Fibroblast of skin of left biceps (primary cell): ENCODE measurements around the gene CCDC34.
"Not testable (repeated sequence)": the region's sequence is repeated elsewhere in the genome, so short reads cannot be mapped to it uniquely, and the experiment has no call there.

Experiments
- DNase-seq, 2 experiments: peaks; one replicate each; pipeline ENCODE4 v3.0.0-alpha.2; 2013; ENCODE audit warnings: low read depth in 2 of 2

Gene CCDC34

GRCh38 chr11:27363576-27364117 lies 632 bp upstream of the CCDC34 start:
- DNase-seq = no peak

- DNase-seq = no peak
These were observed 1.2 kb downstream of the CCDC34 start for GRCh38 chr11:27361649-27362431.

DNA sequence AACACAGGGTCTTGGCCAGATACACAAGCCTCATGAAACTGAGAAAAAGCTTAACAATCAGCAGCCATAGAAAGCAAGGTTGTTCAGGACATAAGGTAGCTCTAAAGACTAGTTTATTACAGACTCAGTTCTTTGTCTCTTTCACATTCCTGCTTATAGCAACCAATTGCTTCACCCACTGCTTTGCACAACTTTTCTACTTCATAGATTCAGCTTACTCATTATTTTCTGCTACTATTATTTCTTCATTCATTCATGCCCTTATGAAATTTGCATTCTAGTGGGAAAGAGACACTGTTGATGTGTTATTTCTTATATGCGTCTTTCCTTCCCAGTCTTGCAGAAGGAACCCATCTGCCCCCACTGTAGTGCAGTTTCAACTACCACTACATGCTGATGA lies 4.7 kb downstream of the CCDC34 start:
- no peak for DNase-seq

DNA sequence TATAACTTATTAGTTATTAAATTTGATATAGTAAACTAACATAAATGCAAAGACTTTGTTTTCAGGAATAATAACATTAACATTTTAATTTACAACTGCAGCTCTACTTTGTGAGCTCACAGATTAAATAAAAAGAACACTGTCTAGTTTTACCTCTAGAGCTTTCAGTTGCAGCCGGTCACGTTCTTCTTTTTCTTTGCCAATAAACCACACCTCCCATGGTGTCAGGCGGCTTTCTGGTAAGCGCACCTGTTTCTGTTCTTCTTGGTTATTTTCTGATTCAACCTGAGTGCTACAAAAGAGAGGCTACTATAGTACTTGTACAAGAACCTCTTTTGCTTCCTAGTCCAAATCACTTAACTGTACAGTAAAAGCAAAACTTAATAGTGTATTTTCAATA lies 5.8 kb downstream of the CCDC34 start:
- DNase-seq = no peak

DNA sequence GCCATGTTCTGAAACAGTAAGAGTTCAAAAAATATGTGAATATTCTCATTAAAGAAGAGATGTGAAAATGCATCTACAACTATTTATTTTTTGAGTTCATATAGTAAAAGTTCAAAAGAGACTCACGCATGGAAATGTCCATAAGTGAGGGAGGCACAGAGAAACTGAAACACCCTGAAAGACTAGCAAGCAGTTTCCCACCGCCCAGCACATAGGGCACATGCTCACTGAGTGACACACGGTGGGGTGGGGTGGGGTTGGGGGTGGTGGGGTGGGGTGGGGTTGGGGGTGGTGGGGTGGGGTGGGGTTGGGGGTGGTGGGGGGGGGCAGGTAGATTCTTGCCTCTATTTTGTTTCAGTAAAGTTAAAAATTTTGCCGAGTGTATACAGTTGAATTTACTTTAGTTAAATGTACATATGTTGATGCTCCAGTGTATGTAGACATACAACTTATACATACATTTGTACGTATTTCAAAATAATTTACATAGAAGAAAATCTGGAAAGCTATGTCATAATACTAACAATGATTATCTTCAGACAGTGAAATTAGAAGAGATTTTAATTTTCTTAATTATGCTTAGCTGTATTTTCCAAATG lies 6.3 kb downstream of the CCDC34 start:
- DNase-seq = no peak

DNA sequence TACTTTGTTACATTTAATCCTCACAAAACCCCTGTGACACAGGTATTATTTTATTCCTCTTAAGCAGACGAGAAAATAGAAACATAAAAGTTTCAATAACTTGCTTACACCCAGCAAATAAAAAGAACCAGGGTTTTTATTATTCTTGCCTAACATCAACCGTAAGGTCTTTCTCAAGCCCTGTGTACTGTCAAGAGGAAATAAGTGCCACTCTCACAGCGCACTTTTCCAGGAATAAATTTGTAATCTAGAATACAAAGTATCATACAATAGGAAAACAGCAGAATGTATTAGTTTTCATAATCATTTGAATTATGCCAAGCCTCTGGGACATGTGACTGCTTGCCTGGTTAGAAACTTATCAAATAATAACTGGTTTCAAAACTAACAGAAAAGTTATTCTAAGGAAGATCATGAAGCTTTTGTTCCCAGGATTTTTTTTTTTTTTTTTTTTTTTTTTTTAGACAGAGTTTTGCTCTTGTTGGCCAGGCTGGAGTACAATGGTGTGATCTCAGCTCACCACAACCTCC lies 7.4 kb downstream of the CCDC34 start:
- DNase-seq = no peak

GRCh38 chr11:27354359-27354965 lies 8.6 kb downstream of the CCDC34 start:
- no peak for DNase-seq

DNA sequence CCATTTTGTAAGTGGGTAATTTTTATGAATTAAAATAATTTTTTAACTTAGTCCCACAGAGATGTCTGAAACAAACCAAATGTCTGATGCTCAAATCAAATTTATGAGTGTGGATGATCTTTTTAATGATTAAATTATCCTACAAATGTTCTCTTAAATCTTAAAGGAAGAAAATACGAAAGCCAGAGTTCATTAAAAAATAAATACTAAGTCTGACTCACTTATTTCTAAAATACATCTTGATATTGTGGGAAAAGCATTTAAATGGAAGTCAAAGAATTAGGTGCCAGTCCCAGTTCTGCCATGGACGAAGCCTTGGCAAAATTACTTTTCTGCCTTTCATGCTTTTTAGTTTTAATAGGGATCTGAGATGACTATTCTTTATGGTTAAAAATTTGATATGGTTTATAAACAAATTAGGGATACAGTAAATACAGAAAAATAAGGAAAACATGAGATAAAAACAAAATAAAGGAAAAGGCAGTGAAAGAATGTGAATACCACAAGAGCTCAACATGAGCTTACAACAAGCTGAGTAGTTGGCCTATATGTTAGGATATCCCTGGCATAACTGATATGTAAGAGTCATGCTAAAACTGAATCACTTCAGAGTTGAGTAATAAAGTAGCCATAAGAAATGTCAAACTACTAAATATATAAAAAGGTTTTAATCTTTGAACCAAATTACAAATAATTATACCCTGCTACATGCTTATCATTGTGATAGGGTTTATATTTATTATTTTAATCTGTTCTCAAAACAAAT lies 9.2 kb downstream of the CCDC34 start:
- DNase-seq = no peak

DNA sequence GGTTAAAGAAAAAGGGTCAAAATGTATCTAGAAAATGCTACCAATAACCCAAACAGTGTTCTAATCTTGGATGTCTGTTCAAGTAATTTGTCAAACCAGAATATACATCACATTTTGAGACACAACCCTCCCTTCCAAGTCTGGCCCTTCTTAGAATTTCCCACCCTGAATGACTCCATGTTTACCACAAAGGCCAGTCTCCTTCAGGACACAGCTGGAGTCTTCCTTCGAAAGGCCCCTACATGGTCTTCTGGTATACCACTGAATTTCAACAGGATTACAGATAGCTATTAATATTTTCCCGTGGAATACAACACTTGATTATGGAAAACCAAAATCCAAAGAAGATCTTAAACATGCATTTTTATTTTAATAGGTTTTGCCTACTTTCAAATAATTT lies 10.2 kb downstream of the CCDC34 start:
- no peak for DNase-seq

DNA sequence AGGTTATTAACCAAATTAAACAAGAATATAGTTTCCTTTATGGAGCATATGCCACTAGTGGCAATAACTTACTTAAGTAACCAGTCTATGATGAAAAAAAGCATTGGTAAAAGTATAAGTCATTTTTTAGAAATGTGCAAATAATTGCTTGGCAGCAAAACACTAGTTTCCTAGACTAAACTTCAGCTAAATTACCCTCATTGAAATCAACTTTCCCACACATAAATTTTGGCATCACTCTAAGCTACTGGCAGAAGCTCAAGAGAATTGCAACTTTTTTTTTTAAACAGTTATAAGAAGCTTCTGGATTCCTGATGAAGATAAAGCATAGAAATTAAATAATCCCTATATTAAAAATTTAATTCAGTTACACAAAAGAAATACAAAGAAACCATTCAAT lies 12.5 kb downstream of the CCDC34 start:
- DNase-seq = peak; percentile 53 to 62

GRCh38 chr11:27349919-27350318 lies 13.1 kb downstream of the CCDC34 start:
- DNase-seq = no peak

GRCh38 chr11:27348340-27348873 lies 14.6 kb downstream of the CCDC34 start:
- no peak for DNase-seq

- no peak for DNase-seq
These were observed 15.4 kb downstream of the CCDC34 start for GRCh38 chr11:27347359-27348339.

GRCh38 chr11:27339941-27340340 lies 23.1 kb downstream of the CCDC34 start:
- no peak for DNase-seq

GRCh38 chr11:27334764-27335163 lies 28.3 kb downstream of the CCDC34 start:
- not testable (repeated sequence) for DNase-seq

GRCh38 chr11:27331981-27332380 lies 31.0 kb downstream of the CCDC34 start:
- DNase-seq = no peak

DNA sequence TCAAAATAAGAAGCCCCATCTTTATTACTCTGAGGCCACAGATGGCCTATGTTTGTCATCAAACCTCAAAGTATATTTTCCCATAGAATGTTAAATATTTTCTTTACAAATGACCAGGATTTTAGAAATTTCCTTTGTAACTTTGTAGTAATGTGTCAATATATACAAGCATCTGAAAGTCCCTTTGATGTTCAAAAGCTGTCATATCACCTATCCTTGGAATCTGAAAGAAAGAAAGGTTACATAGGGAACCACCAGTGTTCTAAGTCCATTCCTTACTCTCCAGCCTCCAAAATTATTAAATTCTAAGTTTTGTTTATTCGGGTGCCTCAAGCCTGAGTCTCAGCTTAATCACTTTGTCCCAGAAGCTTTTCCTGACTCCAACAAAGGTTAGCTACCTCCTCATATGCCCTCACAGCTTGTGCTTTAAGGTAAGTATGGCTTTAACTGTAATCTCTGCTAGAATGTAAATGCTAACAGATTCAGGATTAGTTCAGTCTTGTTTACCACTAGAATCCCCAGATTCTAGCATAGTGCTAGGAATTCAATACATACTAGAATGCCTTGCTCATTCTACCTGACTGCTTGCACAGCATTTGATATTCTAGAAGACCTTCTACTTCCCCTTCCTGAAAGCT lies 32.3 kb downstream of the CCDC34 start:
- DNase-seq = no peak

DNA sequence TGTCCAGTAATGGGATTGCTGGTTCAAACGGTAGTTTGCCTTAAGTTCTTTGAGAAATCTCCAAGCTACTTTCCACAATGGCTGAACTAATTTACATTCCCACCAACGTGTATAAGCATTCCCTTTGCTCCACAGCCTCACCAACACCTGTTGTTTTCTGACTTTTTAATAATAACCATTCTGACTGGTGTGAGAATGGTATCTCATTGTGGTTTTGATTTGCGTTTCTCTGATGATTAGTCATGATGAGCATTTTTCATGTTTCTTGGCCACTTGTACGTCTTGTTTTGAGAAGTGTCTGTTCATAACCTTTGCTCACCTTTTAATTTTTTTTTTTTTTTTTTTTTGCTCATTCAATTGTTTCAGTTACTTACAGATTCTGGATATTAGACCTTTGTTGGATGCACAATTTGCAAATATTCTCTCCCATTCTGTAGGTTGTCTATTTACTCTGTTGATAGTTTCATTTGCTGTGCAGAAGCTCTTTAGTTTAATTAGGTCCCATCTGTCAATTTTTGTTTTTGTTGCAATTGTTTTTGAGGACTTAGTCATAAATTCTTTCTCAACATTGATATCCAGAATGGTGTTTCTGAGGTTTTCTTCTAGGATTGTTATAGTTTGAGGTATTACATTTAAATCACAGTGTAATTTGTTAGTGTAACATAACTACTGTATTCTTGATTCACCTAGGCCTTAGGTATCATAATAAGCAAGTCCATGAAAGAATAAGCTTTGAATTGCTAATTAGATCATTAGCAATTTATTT lies 33.0 kb downstream of the CCDC34 start:
- no peak for DNase-seq

DNA sequence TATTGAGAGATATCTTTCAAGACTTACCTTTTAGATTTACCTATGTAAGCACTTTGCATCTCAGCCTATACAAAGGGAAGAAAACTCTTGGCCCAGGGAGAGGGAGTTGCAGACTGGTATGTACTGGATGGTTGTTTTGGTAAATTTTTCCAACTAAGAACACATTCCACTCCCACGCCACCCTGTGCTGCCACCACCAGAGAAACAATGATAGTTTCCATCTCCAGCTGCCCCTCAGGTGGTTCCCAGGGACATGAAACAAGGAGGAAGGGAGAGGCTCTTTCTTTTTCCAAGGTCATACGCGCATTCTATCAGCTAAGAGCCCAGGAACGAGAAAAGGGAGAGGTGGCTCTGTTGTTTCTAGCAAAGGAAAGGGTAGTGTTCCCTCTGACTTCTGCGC lies 34.4 kb downstream of the CCDC34 start:
- DNase-seq = no peak
